ENCODE measurements around the gene MRPL9. TPM values are rescaled to one million over a fixed set of nuclear protein-coding genes. Genes with fewer than 3 reads are reported as not detected.

MRPL9 gene
- total RNA-seq: 53.4 and 66.0 TPM in 2 replicates

GRCh38 chr1:151762941-151763921, at the start of gene MRPL9:
Gene MRPL9 (minus strand): TSS chr1:151763496. CDS start chr1:151763479, 17 bp downstream.
- DNase-seq (ENCODE audit: extremely low read depth, low read depth, low spot score): peak; percentile 18

GRCh38 chr1:151811181-151811580, 47.9 kb upstream of the MRPL9 start:
- no peak for DNase-seq (ENCODE audit: extremely low read depth, low read depth, low spot score)

- no peak for DNase-seq (ENCODE audit: extremely low read depth, low read depth, low spot score)
These were observed 46.8 kb upstream of the MRPL9 start for GRCh38 chr1:151809985-151810556.

GRCh38 chr1:151809290-151809984, 46.1 kb upstream of the MRPL9 start:
- no peak for DNase-seq (ENCODE audit: extremely low read depth, low read depth, low spot score)

- no peak for DNase-seq (ENCODE audit: extremely low read depth, low read depth, low spot score)
These were observed 44.5 kb upstream of the MRPL9 start for GRCh38 chr1:151807766-151808165.

GRCh38 chr1:151807131-151807530, 43.8 kb upstream of the MRPL9 start:
- DNase-seq (ENCODE audit: extremely low read depth, low read depth, low spot score): no peak

GRCh38 chr1:151806170-151806569, 42.9 kb upstream of the MRPL9 start:
- no peak for DNase-seq (ENCODE audit: extremely low read depth, low read depth, low spot score)

- DNase-seq (ENCODE audit: extremely low read depth, low read depth, low spot score): no peak
These were observed 41.9 kb upstream of the MRPL9 start, which contains the start of gene LINGO4 for GRCh38 chr1:151805066-151805820. Gene LINGO4 (minus strand): TSS chr1:151805419. CDS start chr1:151802704, 2,715 bp downstream.

- no peak for DNase-seq (ENCODE audit: extremely low read depth, low read depth, low spot score)
These were observed 40.6 kb upstream of the MRPL9 start for GRCh38 chr1:151803915-151804314.

- DNase-seq (ENCODE audit: extremely low read depth, low read depth, low spot score): no peak
These were observed 39.9 kb upstream of the MRPL9 start for GRCh38 chr1:151803164-151803563.

GRCh38 chr1:151802372-151802771, 39.1 kb upstream of the MRPL9 start:
- no peak for DNase-seq (ENCODE audit: extremely low read depth, low read depth, low spot score)

GRCh38 chr1:151801846-151802245, 38.5 kb upstream of the MRPL9 start:
- no peak for DNase-seq (ENCODE audit: extremely low read depth, low read depth, low spot score)

- no peak for DNase-seq (ENCODE audit: extremely low read depth, low read depth, low spot score)
These were observed 38.1 kb upstream of the MRPL9 start for GRCh38 chr1:151801310-151801820.

- no peak for DNase-seq (ENCODE audit: extremely low read depth, low read depth, low spot score)
These were observed 37.5 kb upstream of the MRPL9 start for GRCh38 chr1:151800830-151801229.

- no peak for DNase-seq (ENCODE audit: extremely low read depth, low read depth, low spot score)
These were observed 36.1 kb upstream of the MRPL9 start for GRCh38 chr1:151799179-151800022.

GRCh38 chr1:151798571-151798970, 35.3 kb upstream of the MRPL9 start:
- DNase-seq (ENCODE audit: extremely low read depth, low read depth, low spot score): no peak

GRCh38 chr1:151790940-151791651, 27.8 kb upstream of the MRPL9 start:
- DNase-seq (ENCODE audit: extremely low read depth, low read depth, low spot score): no peak

GRCh38 chr1:151790071-151790939, 27.0 kb upstream of the MRPL9 start, which contains the start of gene TDRKH:
Gene TDRKH (minus strand): TSS chr1:151790500. CDS start chr1:151783022, 7,478 bp downstream.
- peak; percentile 96 for DNase-seq (ENCODE audit: extremely low read depth, low read depth, low spot score)
